Measurements from ENCODE around the gene DLG5.

The DLG5 gene

GRCh38 chr10:77841711-77842375 lies 84.7 kb downstream of the DLG5 start:
- DNase-seq (ENCODE audit: low spot score) = no peak

DNA sequence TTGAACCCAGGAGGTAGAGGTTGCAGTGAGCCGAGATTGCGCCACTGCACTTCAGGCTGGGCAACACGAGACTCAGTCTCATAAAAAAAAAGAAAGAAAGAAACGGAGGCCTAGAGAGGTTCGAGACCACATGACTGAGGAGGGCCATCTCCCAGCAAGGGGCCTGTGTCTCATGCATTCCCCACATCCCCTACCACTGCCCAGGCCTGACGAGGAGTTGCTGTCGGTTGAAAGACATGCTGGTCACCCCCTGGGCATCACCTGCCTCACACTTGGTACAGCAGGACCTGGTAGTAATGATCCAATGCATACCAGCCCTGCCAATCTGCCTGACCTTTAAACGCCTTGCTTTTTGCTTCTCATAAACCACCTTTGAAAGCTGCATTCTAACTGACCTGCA lies 85.9 kb downstream of the DLG5 start:
- no peak for DNase-seq (ENCODE audit: low spot score)

GRCh38 chr10:77837925-77838595 lies 88.5 kb downstream of the DLG5 start:
- no peak for DNase-seq (ENCODE audit: low spot score)

DNA sequence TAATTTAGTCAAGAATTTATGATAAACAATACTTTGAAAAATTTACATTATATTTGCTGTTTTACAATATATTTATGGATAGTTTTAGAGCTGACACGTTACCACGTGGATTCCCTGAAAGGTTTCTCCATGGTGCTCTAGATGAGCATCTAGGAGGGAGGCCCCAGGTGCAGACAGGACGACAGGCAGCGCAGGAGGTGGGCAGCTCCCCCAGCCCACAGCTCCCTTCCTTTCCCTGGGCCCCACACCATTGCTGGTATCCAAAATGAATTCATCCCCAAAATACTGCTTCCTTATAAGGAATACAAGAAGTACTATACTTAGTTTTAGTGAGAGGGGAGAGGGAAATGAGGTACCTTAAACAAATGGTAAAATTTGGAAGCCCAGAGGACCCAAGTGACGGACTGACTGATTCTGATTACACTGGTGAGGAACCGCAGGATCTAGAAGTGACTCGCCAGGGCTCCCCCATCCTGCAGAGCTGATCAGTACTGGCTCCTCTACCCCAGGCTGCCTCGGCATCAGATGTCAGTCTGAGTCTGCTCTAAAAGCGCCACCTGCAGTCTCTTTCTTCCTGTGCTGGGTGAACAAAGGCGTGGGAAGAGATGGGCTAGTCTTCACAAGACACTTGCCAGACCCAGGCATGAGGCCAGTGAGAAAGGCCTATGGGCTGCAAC lies 89.2 kb downstream of the DLG5 start:
- no peak for DNase-seq (ENCODE audit: low spot score)

GRCh38 chr10:77836299-77836820 lies 90.2 kb downstream of the DLG5 start:
- DNase-seq (ENCODE audit: low spot score) = peak; percentile 20

GRCh38 chr10:77835669-77836086 lies 90.9 kb downstream of the DLG5 start:
- no peak for DNase-seq (ENCODE audit: low spot score)

- no peak for DNase-seq (ENCODE audit: low spot score)
Observed at GRCh38 chr10:77834943-77835668, 91.4 kb downstream of the DLG5 start.

GRCh38 chr10:77834540-77834939 lies 92.0 kb downstream of the DLG5 start:
- no peak for DNase-seq (ENCODE audit: low spot score)

DNA sequence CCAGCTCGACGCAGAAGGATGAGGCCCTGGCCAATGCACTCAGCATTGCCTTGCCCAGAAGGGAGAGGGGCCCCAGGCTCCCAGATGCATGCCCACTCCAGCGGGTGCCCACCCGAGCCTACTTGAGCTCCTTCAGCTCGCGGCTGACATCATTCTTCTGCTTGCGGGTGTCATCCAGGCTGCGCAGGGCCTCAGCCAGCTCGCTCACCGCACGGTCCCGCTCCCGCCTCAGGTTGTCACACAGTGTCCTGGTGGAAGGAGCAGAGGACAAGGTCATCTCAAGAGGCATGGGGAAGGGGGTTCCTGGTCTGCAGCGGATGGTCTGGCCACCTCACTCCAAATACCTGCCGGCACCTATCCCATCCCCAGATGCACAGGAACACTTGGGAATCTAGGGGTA lies 92.8 kb downstream of the DLG5 start:
- DNase-seq (ENCODE audit: low spot score) = no peak

- no peak for DNase-seq (ENCODE audit: low spot score)
Observed at GRCh38 chr10:77833225-77833624, 93.3 kb downstream of the DLG5 start.

DNA sequence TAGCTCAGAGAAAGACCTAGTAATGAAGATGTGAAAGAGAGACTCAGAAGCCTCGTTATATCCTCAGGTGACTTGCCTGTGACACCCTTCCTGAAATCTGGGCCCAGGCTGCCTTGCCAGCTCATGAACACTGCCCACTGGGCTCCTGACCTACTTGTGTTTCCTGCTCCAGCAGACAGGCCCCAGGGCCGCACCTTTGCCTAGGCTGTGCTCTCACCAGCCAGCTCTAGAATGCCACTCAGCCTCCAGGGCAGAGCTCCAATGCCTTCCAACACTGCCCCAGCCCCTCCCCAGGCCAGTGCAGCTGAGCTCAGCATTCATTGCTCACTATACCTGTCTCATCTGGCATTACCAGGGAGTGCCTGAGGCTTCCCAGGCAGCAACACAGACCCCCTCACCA lies 94.3 kb downstream of the DLG5 start:
- DNase-seq (ENCODE audit: low spot score) = no peak

GRCh38 chr10:77829356-77829755 lies 97.2 kb downstream of the DLG5 start:
- DNase-seq (ENCODE audit: low spot score) = no peak

- DNase-seq (ENCODE audit: low spot score) = no peak
Observed at GRCh38 chr10:77828377-77828776, 98.2 kb downstream of the DLG5 start.

GRCh38 chr10:77827366-77827765 lies 99.2 kb downstream of the DLG5 start:
- no peak for DNase-seq (ENCODE audit: low spot score)

GRCh38 chr10:77825965-77826364 lies 100.6 kb downstream of the DLG5 start:
- DNase-seq (ENCODE audit: low spot score) = no peak

GRCh38 chr10:77824908-77825307 lies 101.6 kb downstream of the DLG5 start:
- DNase-seq (ENCODE audit: low spot score) = no peak

DNA sequence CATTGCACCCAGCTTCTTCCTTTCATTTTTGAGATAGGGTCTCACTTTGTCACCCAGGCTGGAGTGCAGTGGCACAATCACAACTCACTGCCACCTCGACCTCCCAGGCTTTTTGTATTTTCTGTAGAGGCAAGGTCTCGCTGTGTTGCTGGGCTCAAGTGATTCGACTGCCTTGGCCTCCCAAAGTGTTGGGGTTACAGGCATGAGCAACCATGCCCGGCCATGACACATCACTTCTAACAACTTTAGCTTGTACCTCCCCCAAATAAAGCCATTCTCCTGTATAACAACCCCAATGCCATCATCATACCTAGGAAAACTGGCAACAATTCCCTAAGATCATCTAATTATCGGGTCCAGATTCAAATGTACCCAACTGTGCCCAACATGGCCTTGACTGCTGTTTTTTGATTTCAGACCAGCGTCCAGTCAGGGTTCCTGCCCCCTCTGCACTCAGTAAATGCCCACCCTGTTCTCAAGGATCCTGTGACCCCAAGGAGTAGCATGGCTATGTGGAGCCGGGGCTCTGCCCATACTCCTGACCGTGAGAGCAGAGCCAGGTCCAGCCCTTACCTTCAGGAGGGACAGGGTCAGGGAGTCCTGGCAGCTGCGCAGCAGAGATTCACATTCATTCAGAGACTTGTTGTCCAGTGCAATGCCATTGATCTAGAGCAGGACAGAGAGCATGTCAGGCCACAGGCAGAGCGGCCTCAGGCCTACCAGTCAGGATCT lies 102.6 kb downstream of the DLG5 start:
- DNase-seq (ENCODE audit: low spot score) = no peak

GRCh38 chr10:77821551-77821950 lies 105.0 kb downstream of the DLG5 start:
- DNase-seq (ENCODE audit: low spot score) = no peak

- no peak for DNase-seq (ENCODE audit: low spot score)
Observed at GRCh38 chr10:77821036-77821435, 105.5 kb downstream of the DLG5 start.

- DNase-seq (ENCODE audit: low spot score) = no peak
Observed at GRCh38 chr10:77820349-77820748, 106.2 kb downstream of the DLG5 start.

DNA sequence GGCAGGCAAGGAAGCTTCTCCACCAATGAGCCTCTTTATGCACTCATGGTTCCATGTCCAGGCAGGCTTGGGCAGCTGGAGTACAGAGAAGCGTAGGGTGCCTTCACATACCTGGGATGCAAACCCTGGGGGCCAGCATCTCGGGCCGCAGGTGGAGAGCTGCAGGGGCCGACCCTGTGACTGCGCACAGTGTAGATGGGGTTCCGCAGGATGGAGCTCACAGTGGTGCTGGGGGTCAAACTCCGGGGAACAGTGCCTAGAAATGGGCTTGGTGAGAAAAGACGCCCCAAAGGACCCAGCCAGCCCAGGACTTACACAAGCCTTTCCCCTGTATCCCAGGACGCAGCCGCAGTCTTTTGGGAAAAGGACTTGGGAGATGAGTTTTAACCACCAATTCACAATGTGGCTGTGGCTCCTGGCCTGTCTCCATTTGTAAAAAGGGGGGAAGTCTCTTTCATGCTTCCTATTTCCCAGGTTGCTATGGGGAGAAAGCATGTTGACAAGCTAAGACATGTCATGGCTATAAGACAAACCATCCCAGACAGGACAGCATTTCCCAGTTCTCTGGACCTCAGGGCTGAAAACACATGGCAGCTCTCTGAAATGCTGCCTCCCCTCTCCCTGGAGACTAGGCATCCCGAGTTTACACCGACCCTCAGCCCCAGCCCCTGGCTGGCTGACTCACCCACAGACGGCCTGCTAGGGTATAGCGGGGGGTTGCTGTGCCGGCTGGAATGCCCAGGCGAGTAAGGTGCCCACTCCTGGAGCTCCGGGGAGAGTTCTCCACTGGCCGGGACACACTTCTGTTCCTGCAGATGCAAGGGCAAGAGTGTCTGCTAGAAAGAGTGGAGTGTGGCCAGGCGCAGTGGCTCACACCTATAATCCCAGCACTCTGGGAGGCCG lies 107.1 kb downstream of the DLG5 start:
- DNase-seq (ENCODE audit: low spot score) = no peak

All from putamen (tissue), 1 donor.